K562 (cell line): ENCODE measurements around the gene SPTLC1. TPM values are rescaled to one million over a fixed set of nuclear protein-coding genes. Genes with fewer than 3 reads are reported as not detected.

Experiments
- ATAC-seq: fragments of 200-7000 bp; cut with Tn5 transposase; 3 replicates; pipeline ENCODE4 v1.9.1; 2020; ENCODE audit warnings: moderate library complexity
- BruUV-seq: library from RNA; stranded (reverse); fragments of 400-500 nt; replicated peaks from 2 replicates; lab custom pipeline; 2021; lab: Mats Ljungman, UMichigan
- CTCF ChIA-PET: fragments of 300-600 bp; formaldehyde crosslinking; extraction: SDS; loops from one replicate; lab custom pipeline; 2021; ENCODE audit warnings: low intra/inter-chr PET ratio; lab: Yijun Ruan, JAX
- POLR2A ChIA-PET: fragments of 300-600, 350-650 bp; sonication (Branson Sonifier 250); formaldehyde crosslinking; extraction: SDS; loops from one replicate; lab custom pipeline; 2021; ENCODE audit warnings: antibody characterized with exemption, inconsistent platforms; lab: Yijun Ruan, JAX
- DNase-seq, 4 experiments: peaks; one replicate each; pipeline versions ENCODE4 v3.0.0 to v3.0.0-alpha.2; 2011 to 2018; ENCODE audit warnings: low spot score in 3 of 4, mixed read lengths in 3 of 4; ENCODE audit errors: extremely low read depth in 1 of 4
- FAIRE-seq: peaks from 2 replicates; lab custom pipeline; 2011; peaks lifted over from hg19 to GRCh38; lab: Jason Lieb, UNC
- H2AFZ ChIP-seq: 2 replicates; pipeline ENCODE4 v1.6.0; 2011; ENCODE audit warnings: low read depth, low read length, control low read depth, inconsistent platforms
- H3K27ac ChIP-seq: fragments of 200-600 bp; 3 replicates; pipeline ENCODE4 v1.8.0; 2011; ENCODE audit warnings: low read depth, mild to moderate bottlenecking, control low read depth, inconsistent platforms, low read length, moderate library complexity, mixed read lengths; ENCODE audit errors: extremely low read depth
- H3K27me3 ChIP-seq, 2 experiments: fragments of 300-600 bp in 1 of 2; 2 replicates in 1 of 2; 3 replicates in 1 of 2; pipeline versions ENCODE4 v1.6.0 to v1.8.0; 2011; ENCODE audit warnings: inconsistent platforms in 2 of 2, low read length in 2 of 2, mild to moderate bottlenecking in 1 of 2, mixed read lengths in 1 of 2, moderate library complexity in 1 of 2; ENCODE audit not compliant: control insufficient read depth in 2 of 2, insufficient read depth in 2 of 2
- H3K36me3 ChIP-seq: fragments of 300-600 bp; 3 replicates; pipeline ENCODE4 v1.8.0; 2011; ENCODE audit warnings: mild to moderate bottlenecking, low read length, inconsistent platforms; ENCODE audit not compliant: control insufficient read depth, insufficient read depth
- H3K4me1 ChIP-seq, 2 experiments: fragments of 200-600 bp in 1 of 2; replicated peaks in 1 of 2; 2 replicates in 1 of 2; 3 replicates in 1 of 2; pipeline versions ENCODE4 v1.5.1 to v1.8.0; 2011; ENCODE audit warnings: inconsistent platforms in 2 of 2, low read length in 2 of 2, mild to moderate bottlenecking in 1 of 2, mixed read lengths in 1 of 2, moderate library complexity in 1 of 2; ENCODE audit not compliant: control insufficient read depth in 2 of 2, insufficient read depth in 2 of 2
- H3K4me2 ChIP-seq: 2 replicates; pipeline ENCODE4 v1.6.1; 2011; ENCODE audit warnings: low read length, control low read depth, inconsistent platforms, mixed read lengths; ENCODE audit not compliant: insufficient read depth
- H3K4me3 ChIP-seq: fragments of 200-600 bp; sonication (generic), shearing (Covaris generic); 2 replicates; pipeline ENCODE4 v1.5.1; 2016; ENCODE audit warnings: control low read depth, inconsistent platforms
- H3K79me2 ChIP-seq: fragments of 200-600 bp; 3 replicates; pipeline ENCODE4 v1.8.0; 2011; ENCODE audit warnings: low read length, inconsistent platforms; ENCODE audit not compliant: control insufficient read depth, insufficient read depth
- H3K9ac ChIP-seq, 2 experiments: 2 replicates each; pipeline versions ENCODE4 v1.6.0 to v1.6.1; 2011; ENCODE audit warnings: low read depth in 2 of 2, low read length in 2 of 2, control low read depth in 1 of 2, inconsistent platforms in 1 of 2, mild to moderate bottlenecking in 1 of 2, mixed read lengths in 1 of 2; ENCODE audit not compliant: insufficient read depth in 1 of 2
- H3K9me1 ChIP-seq: one replicate; pipeline ENCODE4 v1.6.0; 2011; ENCODE audit warnings: inconsistent platforms, mild to moderate bottlenecking, low read length, moderate library complexity; ENCODE audit not compliant: control insufficient read depth, insufficient read depth
- H3K9me3 ChIP-seq: replicated peaks from 2 replicates; pipeline ENCODE4 v1.5.1; 2011; ENCODE audit warnings: low read depth, low read length, inconsistent platforms; ENCODE audit not compliant: control insufficient read depth, insufficient read depth
- H4K20me1 ChIP-seq: replicated peaks from 2 replicates; pipeline ENCODE4 v1.6.1; 2011; ENCODE audit warnings: low read length, inconsistent platforms, mixed read lengths; ENCODE audit not compliant: control insufficient read depth, insufficient read depth
- GATA2 ChIP-seq: sonication (generic); formaldehyde crosslinking; IDR thresholded peaks from 2 replicates; pipeline ENCODE4 v1.4.0; 2020; ENCODE audit warnings: mild to moderate bottlenecking, missing genetic modification reagents
- MAFG ChIP-seq: fragments of 450-650 bp; conservative IDR thresholded peaks from 2 replicates; pipeline ENCODE4 v1.6.1; 2016; ENCODE audit warnings: missing genetic modification characterization, missing compliant biosample characterization
- NFE2 ChIP-seq: IDR thresholded peaks from 2 replicates; pipeline ENCODE4 v1.6.1; 2014; ENCODE audit warnings: antibody characterized with exemption, low read depth
- NR1H2 ChIP-seq: sonication (generic); formaldehyde crosslinking; IDR thresholded peaks from 2 replicates; pipeline ENCODE4 v1.4.0; 2020; ENCODE audit warnings: mild to moderate bottlenecking, missing genetic modification reagents
- TSC22D4 ChIP-seq: fragments of 450-650 bp; IDR thresholded peaks from 2 replicates; pipeline ENCODE4 v1.6.1; 2016; ENCODE audit warnings: missing genetic modification characterization, missing biosample characterization, control low read depth
- ZEB2 ChIP-seq: fragments of 450-650 bp; IDR thresholded peaks from 2 replicates; pipeline ENCODE4 v1.6.1; 2016
- WGBS: fragments of 100-300 bp; shearing (Covaris generic); methylation state at CpG from one replicate; pipeline ENCODE4 v1.1.6; 2016; ENCODE audit warnings: low coverage, mixed read lengths; ENCODE audit not compliant: insufficient coverage; ENCODE audit errors: missing lambda C conversion rate; 5-methylcytosine and 5-hydroxymethylcytosine counted together
- in situ Hi-C: fragments of 300-500 bp; cut with MboI; formaldehyde crosslinking; loops from 4 replicates; pipeline ENCODE4 v1.15.0; 2018; ENCODE audit warnings: inconsistent platforms, mixed read lengths
- intact Hi-C: fragments of 100-400 bp; cut with micrococcal nuclease; formaldehyde crosslinking; loops from 2 replicates; pipeline ENCODE4 v1.14.2; 2022
- polyA plus RNA-seq, 8 experiments: library from polyadenylated mRNA; depleted of rRNA in 4 of 8; stranded (reverse) in 5 of 8; unstranded in 3 of 8; fragments of >200 nt; fragmentation: Nextera tagmentation in 2 of 8; fragmentation: Illumina TruSeq in 1 of 8; extraction: Ambion mirVana in 2 of 8; extraction: Trizol in 1 of 8; gene quantifications; 2 replicates each; pipeline versions ENCODE4 v1.2.1 to v1.2.3, GENCODE V29; 2011 to 2014; ENCODE audit warnings: inconsistent platforms in 1 of 8, missing spikeins in 1 of 8
- total RNA-seq, 7 experiments: library from RNA; depleted of rRNA in 6 of 7; stranded (reverse); fragments of >200 nt in 6 of 7; fragmentation: Illumina TruSeq in 2 of 7; extraction: Trizol in 2 of 7; gene quantifications; 2 replicates each; pipeline versions ENCODE4 v1.2.1 to v1.2.3, GENCODE V29; 2011 to 2021; ENCODE audit warnings: low replicate concordance in 1 of 7
- TF ChIP-seq, protein P1 (sequence below): sonication (generic); formaldehyde crosslinking; IDR thresholded peaks from 2 replicates; pipeline ENCODE4 v1.8.1; 2023; ENCODE audit warnings: missing genetic modification reagents, mild to moderate bottlenecking, borderline replicate concordance
- TF ChIP-seq, protein P2 (sequence below): conservative IDR thresholded peaks from 2 replicates; pipeline ENCODE4 v1.6.1; 2011; ENCODE audit warnings: low read depth, mild to moderate bottlenecking, low read length; ENCODE audit not compliant: control insufficient read depth

SPTLC1 gene
- total and polyA plus RNA-seq, 9 of the 15 experiments (the other 6 are each of a cell fraction or from before 2014, with no cell fraction given) = 58.8 to 125 (median 84.5) TPM

DNA sequence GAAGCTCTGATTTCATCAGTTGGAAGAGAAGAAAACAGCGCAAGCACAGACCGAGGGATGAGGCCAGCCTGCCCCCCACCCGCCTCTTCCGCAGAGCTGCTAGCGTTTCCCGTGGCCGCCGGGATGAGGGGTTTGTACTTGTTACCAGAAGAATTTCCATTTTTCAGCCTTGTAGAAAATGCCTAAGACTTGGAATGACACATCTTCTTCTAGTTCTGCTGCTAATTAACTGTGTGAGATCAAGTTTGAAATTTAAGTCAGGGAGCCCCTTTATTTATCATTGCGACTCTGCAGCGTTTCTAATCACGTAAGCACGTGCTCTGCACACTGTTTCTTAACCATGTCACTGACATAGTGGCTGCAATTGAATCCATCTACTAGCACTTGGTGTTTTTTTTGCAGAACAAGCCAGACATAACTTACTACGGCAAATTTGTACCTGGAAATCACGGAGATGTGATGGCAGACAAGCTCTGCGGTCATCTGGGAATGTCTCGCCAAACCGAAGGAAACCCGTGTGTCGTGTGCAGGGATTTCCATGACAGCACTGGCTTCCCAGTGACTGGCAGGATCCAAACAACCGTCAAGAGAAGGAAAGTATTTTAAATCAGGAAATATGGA is 123.4 kb downstream of the SPTLC1 start (continued):
- TF ChIP-seq, protein P1, sequence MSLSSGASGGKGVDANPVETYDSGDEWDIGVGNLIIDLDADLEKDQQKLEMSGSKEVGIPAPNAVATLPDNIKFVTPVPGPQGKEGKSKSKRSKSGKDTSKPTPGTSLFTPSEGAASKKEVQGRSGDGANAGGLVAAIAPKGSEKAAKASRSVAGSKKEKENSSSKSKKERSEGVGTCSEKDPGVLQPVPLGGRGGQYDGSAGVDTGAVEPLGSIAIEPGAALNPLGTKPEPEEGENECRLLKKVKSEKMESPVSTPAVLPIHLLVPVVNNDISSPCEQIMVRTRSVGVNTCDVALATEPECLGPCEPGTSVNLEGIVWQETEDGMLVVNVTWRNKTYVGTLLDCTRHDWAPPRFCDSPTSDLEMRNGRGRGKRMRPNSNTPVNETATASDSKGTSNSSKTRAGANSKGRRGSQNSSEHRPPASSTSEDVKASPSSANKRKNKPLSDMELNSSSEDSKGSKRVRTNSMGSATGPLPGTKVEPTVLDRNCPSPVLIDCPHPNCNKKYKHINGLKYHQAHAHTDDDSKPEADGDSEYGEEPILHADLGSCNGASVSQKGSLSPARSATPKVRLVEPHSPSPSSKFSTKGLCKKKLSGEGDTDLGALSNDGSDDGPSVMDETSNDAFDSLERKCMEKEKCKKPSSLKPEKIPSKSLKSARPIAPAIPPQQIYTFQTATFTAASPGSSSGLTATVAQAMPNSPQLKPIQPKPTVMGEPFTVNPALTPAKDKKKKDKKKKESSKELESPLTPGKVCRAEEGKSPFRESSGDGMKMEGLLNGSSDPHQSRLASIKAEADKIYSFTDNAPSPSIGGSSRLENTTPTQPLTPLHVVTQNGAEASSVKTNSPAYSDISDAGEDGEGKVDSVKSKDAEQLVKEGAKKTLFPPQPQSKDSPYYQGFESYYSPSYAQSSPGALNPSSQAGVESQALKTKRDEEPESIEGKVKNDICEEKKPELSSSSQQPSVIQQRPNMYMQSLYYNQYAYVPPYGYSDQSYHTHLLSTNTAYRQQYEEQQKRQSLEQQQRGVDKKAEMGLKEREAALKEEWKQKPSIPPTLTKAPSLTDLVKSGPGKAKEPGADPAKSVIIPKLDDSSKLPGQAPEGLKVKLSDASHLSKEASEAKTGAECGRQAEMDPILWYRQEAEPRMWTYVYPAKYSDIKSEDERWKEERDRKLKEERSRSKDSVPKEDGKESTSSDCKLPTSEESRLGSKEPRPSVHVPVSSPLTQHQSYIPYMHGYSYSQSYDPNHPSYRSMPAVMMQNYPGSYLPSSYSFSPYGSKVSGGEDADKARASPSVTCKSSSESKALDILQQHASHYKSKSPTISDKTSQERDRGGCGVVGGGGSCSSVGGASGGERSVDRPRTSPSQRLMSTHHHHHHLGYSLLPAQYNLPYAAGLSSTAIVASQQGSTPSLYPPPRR = no peak
- no peak for TF ChIP-seq ZEB2
- TF ChIP-seq, protein P2, sequence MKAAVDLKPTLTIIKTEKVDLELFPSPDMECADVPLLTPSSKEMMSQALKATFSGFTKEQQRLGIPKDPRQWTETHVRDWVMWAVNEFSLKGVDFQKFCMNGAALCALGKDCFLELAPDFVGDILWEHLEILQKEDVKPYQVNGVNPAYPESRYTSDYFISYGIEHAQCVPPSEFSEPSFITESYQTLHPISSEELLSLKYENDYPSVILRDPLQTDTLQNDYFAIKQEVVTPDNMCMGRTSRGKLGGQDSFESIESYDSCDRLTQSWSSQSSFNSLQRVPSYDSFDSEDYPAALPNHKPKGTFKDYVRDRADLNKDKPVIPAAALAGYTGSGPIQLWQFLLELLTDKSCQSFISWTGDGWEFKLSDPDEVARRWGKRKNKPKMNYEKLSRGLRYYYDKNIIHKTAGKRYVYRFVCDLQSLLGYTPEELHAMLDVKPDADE = no peak

DNA sequence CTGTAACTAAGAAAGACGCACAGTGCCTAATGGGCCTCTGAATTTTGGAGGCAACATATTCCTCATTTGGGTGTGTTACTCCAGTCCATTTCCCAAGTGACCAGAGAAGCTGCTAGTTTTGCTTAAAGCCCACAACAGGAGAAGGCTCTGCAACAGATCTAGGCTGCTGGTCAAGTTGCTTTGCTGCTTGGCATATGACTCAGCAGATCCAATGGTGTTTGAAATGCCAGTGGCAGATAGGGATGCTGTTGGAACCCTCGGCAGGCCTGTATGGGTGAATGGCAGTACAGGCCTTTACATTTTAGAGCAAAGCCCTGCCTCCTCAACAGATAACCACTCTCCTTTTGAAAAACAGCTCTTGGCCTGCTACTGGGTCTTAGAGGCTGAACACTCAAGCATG is 129.0 kb downstream of the SPTLC1 start:
- DNase-seq = no peak
- no peaks in the 10 kb centered on the region for H4K20me1 ChIP-seq
- H3K9ac ChIP-seq = no peak overlapping the region
- intact Hi-C loops (no loop called here), in situ Hi-C loops (loop anchor here (25.0 kb wide), 1 partner anchor 1074 kb away; no protein-coding TSS in a partner anchor)
- WGBS = 8% methylated on average over 2 of the region's 2 CpGs
- ChIA-PET CTCF (no interaction called here), POLR2A (interaction anchor here (0.7 kb wide), 1 partner anchor 15 kb away, joined by 4 read pairs; no protein-coding TSS in a partner anchor)
- no TSS peak for BruUV-seq
- TF ChIP-seq NFE2 (peak; percentile 52), TSC22D4 (tag) (no peak), GATA2 (CRISPR knock-in tag) (no peak), MAFG (tag) (0 out of 2 replicates have a peak, but pooled peaks have one; percentile 32), NR1H2 (CRISPR knock-in tag) (no peak)
- H3K27ac ChIP-seq = no peak overlapping the region
- no peak overlapping the region for H3K4me2 ChIP-seq
- no peaks in the 10 kb centered on the region; the same call in 1 of the 2 replicates for H3K9me3 ChIP-seq
- H3K27me3 ChIP-seq = peaks cover 12 to 13% of the 10 kb centered on the region in 2 experiments; a peak in 4 of 5 replicates
- no peaks in the 10 kb centered on the region for H3K9me1 ChIP-seq
- H3K36me3 ChIP-seq = no peaks in the 10 kb centered on the region
- no peak overlapping the region for H2AFZ ChIP-seq
- no peak overlapping the region for H3K4me3 ChIP-seq
- H3K4me1 ChIP-seq = no peaks in the 10 kb centered on the region
- H3K79me2 ChIP-seq = no peaks in the 10 kb centered on the region
- no peak for ATAC-seq
- no peak for FAIRE-seq
